NCI-H1105 treated with DMSO at 0.1 percent for 48 hours (cell line): ENCODE results near the gene ATP6V0E1.
"Not testable (repeated sequence)": the region's sequence is repeated elsewhere in the genome, so short reads cannot be mapped to it uniquely, and the experiment has no call there.

Source experiments
- DNase-seq: peaks from one replicate; lab custom pipeline; 2025; lab: John Stamatoyannopoulos, UW

The ATP6V0E1 gene

DNA sequence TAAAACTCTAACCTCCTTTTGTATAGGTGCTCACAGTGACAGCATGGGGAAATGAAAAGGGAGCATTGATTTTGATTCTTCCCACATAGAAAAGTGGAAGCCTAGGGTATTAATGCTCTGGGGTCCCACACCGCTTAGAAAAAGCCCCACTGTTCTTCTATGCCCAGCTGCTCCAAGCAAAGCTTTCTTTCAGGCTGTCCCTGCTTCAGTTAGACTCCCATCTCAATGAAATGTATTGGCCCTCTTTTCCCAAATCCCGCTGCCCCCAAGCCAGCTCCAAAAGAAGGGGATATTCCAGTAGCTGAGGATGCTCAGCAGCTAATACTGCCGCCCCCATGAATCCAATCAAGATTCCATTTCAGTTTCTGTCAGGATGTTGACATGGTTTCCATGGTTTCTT, 55.6 kb downstream of the ATP6V0E1 start:
- DNase-seq = no peak

DNA sequence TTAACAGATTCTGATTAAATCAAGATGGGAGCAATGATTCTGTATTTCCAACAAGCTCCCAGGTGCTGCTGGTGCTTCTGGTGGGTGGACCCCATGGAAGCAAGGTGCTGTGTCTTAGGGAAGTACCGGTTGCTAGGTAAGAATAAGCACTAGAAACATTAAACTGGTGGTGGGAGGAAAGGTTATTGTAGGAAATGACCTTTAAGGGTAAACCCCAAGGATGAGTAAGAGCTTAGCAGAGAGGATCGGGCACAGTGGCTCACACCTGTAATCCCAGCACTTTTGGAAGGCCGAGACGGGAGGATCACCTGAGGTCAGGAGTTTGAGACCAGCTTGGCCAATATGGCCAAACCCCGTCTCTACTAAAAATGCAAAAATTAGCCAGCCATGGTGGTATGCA, 56.4 kb downstream of the ATP6V0E1 start:
- DNase-seq = no peak

DNA sequence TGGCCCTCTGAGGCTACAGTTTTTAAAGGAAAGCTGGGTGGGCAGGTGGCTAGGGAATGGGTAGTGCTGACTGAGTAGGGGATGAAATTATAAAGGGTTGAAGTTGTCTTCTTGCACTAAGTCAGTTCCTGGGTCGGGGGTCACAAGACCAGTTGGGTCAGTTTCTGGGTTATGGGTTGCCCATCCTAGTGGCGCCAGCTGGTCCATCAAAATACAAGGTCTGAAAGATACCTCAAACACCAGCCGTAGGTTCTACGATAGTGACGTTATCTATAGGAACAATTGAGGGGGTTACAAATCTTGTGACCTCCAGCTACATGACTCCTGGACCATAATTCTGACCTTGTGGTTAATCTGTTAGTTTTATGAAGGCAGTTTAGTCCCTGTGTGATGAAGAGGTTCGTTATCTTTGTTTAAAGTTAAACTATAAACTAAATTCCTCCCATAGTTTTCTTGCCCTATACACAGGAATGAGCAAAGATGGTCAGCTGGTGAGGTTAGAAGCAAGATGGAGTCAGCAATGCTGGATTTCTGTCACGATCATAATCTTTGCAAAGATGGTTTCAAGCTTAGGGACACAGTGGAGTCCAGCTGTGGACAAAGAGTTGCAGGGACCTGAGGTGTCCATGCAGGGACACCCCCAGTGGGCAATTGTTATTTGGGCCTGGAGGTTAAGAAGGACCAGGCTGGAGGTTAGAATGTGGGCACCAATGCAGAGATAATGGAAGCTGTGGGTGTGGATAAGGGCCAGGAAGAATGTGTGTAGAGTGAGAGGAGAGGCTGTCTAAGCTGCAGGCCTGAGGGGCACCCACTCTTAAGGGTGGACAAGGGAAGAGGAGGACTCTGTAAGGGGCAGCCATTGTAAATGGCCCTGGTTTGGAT, 58.6 kb downstream of the ATP6V0E1 start:
- DNase-seq = no peak

- no peak for DNase-seq
Observed at GRCh38 chr5:173042763-173043107, 59.2 kb downstream of the ATP6V0E1 start.

GRCh38 chr5:173045474-173045873, 61.9 kb downstream of the ATP6V0E1 start:
- DNase-seq = no peak

- DNase-seq = not testable (repeated sequence)
Observed at GRCh38 chr5:173047096-173047837, 63.7 kb downstream of the ATP6V0E1 start.

DNA sequence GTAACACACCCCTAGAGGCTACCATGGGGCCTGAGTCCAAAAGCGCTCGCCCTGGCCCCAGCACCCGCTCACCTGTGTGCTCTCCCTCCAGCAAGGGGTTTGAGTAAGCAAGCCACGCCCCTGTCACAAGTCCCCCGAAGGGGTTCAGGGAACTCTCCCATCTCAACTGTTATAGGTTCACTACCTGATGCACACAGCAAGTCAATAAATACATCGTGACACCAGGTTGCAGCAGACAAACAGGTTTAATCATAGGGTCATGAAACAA, 64.2 kb downstream of the ATP6V0E1 start:
- no peak for DNase-seq

DNA sequence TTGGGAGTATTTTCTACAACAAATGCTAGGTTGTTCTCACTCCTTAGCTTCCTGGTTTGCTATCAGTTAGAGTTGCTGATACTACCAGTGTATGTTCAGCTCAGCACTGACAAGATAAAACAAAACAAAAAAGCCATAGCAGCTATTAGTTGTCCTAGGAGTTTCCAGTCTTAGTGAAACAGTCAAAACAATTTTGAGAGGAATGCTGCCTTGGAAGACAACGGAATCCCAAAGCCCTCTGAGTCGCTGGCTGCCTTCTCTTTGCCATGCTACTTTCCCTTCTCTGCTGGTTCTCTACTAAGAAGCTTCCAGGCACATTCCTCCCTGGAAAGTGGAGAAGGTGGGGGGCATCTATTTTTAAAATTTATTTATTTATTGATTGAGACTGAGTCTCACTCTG, 67.2 kb downstream of the ATP6V0E1 start:
- DNase-seq = no peak

DNA sequence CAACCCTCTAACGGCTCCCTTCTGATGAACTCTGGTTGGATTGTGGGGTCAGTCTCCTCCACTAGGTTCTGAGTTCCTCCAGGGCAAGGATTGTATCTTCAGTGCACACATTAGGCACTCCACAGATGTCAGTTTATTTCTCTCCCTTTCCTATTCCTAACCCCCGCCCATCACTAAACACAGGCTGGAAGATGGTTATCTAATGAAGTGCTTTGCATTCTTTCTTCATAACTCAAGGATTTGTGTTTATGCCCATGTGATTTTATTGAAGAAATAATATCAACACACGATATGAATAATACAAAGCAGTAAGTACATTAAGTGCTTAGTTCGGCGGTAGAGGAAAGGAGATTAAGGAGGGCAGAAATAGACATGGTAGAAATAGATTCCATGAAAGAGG, 68.2 kb downstream of the ATP6V0E1 start:
- no peak for DNase-seq

DNA sequence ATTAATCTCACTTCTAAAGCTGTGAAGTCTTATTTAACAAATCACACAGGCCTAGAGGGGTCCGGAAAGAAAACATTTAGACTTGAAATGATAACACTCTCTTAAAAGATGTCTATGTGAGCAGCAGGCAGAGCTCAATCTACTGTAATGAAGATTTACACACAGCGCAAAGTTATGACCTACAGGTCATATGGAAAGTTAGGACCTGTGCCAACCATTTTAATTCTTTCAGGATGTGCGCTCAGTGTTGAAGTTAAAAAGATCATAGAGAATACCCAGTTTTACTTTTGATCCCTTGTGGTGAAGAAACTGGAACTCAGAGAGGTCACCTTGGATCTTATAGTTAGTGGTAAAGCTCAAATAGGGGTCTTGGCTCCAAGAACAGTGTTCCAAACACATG, 69.5 kb downstream of the ATP6V0E1 start:
- no peak for DNase-seq

DNA sequence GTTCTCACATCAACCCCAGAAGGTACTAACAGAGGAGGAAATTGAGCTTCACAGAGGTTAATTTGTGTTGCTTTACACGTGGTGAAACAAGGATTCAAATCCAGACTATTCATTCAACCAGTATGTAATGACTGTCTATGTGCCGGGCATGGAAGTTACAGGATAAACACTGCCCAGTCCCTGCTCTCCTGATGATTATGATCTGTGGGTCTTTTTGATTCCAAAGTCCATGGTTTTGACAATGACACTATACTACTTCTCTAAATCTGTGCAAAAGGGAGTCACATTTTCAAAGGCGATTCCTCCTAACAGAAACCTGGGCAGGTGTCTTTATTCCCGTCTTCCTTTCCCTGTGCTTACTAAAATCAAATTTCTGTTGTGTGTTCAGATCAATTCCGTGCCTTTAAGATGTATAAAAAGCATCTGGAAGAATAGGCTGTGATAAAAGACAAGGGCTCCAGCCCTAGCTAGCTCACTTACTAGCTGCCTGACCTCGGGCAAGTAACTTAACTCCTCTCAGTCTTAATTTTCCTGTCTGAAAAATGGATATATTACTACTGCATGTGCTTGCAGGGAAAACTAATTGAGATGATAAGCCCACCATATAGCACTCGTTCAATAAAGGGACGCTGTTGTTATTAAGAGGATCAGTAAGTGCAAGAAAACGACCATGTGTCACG, 71.6 kb downstream of the ATP6V0E1 start:
- no peak for DNase-seq

GRCh38 chr5:173055722-173055982, 72.1 kb downstream of the ATP6V0E1 start:
- DNase-seq = no peak

DNA sequence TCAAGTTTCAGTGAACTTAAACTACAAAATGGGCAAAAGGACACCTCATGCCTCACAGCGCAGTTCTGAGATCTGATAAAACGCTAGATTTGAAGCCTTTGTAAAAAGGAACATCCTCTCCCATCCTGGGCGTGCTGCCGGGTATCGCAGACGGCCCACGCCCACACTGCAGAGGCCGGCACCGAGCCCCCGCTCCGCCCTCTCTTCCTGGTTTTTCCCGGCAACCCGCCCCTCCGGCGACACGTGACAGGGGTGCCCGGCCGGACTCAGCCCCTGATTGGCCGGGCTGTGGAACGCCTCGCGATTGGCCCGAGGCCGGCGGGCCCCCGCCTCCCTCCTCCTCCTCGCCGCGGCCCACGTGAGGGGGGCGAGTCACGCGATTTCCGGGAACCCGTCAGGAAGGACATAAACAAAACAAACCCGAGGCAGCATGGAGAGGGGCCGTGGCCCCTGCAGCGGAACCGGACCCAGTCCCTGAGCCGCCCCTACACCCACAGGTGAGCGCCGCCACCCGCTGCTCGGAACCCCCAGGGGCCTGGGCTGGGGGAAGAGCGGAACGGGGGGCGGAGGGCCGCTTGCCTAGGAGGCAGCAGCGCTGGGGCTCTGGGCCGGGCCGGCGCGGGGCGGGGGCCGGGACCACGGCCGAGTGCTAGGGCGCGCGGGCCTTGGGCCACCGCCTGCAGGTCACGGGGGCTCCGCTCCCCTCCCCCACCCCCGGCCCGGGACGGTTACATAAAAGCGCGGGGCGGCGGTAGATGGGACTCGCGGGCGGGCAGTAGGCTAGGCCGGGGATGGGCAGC, 72.6 kb downstream of the ATP6V0E1 start, which contains the start of gene CREBRF:
Gene CREBRF, plus strand, starts transcription at position 370 of the 800 bp plus-strand sequence. CDS start 24,424 bp downstream, outside the sequence.
- peak; percentile 83 for DNase-seq

DNA sequence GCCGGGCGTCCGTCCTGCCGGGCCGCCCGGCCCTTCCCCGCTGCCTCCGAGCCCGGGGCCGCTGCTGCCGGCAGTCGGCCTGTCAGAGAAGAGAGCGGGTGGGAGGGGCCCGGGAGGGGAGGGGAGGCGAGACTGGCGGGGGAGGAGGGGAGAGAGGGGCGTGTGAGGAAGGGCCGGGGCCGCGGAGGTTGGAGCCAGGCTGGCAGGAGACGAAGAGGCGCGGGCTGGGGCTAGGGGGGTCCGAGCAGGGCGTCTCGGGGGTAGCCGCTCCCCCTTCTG, 73.2 kb downstream of the ATP6V0E1 start:
- DNase-seq = no peak

GRCh38 chr5:173057062-173057924, 73.7 kb downstream of the ATP6V0E1 start:
- peak; percentile 83 for DNase-seq

DNA sequence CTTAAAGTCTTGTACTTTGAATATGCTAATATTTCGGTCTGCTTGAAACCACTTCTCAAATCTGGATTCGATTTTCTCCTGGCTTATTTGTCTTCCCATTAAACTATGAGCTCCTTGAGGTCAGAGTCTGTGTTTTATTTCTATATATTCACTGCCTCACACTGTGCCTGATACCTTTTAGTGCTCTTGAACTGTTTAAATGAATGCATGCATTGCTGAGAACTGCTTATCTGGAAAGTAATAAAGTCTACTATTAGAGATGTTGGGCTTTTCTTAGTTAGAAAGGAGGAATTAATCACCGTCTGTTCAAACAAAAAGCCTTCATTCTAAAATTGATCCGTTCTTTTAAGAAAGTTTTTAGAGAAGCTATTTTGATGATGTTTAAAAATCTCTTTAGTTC, 78.6 kb downstream of the ATP6V0E1 start:
- no peak for DNase-seq

- no peak for DNase-seq
Observed at GRCh38 chr5:173065155-173065554, 81.6 kb downstream of the ATP6V0E1 start.

GRCh38 chr5:173069671-173070070, 86.1 kb downstream of the ATP6V0E1 start:
- DNase-seq = no peak

- no peak for DNase-seq
Observed at GRCh38 chr5:173075137-173075843, 91.7 kb downstream of the ATP6V0E1 start.

GRCh38 chr5:173075970-173076369, 92.4 kb downstream of the ATP6V0E1 start:
- DNase-seq = no peak

DNA sequence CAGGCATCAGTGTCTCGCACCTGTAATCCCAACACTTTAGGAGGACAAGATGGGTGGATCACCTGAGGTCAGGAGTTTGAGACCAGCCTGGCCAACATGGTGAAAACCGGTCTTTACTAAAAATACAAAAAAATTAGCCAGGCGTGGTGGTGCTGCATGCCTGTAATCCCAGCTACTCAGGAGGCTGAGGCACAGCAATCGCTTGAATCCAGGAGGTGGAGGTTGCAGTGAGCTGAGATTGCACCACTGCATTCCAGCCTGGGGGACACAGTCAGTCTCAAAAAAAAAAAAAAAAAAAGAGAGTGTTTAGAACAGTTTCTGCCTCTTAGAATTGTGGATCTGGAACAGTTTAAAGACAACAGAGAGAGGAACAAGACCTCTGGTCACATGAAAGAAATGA, 92.9 kb downstream of the ATP6V0E1 start:
- not testable (repeated sequence) for DNase-seq
